AG09309 (cell line): ENCODE data around the gene FBXL13.

Experiments used
- DNase-seq: peaks from one replicate; pipeline ENCODE4 v3.0.0-alpha.2; 2010; ENCODE audit warnings: low read depth
- H3K4me3 ChIP-seq: 2 replicates; pipeline ENCODE4 v1.5.1; 2011; ENCODE audit warnings: mild to moderate bottlenecking, low read depth, low read length, moderate library complexity; ENCODE audit not compliant: control insufficient read depth
- TF ChIP-seq, protein P1 (sequence below): IDR thresholded peaks from 2 replicates; pipeline ENCODE4 v1.5.1; 2011; ENCODE audit warnings: mild to moderate bottlenecking, low read depth, low read length, inconsistent platforms; ENCODE audit not compliant: insufficient read depth, control insufficient read depth; ENCODE audit errors: missing control alignments

Gene FBXL13

GRCh38 chr7:102926783-102927140 lies 147.8 kb downstream of the FBXL13 start:
- DNase-seq, result no peak
- TF ChIP-seq, protein P1, sequence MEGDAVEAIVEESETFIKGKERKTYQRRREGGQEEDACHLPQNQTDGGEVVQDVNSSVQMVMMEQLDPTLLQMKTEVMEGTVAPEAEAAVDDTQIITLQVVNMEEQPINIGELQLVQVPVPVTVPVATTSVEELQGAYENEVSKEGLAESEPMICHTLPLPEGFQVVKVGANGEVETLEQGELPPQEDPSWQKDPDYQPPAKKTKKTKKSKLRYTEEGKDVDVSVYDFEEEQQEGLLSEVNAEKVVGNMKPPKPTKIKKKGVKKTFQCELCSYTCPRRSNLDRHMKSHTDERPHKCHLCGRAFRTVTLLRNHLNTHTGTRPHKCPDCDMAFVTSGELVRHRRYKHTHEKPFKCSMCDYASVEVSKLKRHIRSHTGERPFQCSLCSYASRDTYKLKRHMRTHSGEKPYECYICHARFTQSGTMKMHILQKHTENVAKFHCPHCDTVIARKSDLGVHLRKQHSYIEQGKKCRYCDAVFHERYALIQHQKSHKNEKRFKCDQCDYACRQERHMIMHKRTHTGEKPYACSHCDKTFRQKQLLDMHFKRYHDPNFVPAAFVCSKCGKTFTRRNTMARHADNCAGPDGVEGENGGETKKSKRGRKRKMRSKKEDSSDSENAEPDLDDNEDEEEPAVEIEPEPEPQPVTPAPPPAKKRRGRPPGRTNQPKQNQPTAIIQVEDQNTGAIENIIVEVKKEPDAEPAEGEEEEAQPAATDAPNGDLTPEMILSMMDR, result no peak
- no peak overlapping the region for H3K4me3 ChIP-seq

DNA sequence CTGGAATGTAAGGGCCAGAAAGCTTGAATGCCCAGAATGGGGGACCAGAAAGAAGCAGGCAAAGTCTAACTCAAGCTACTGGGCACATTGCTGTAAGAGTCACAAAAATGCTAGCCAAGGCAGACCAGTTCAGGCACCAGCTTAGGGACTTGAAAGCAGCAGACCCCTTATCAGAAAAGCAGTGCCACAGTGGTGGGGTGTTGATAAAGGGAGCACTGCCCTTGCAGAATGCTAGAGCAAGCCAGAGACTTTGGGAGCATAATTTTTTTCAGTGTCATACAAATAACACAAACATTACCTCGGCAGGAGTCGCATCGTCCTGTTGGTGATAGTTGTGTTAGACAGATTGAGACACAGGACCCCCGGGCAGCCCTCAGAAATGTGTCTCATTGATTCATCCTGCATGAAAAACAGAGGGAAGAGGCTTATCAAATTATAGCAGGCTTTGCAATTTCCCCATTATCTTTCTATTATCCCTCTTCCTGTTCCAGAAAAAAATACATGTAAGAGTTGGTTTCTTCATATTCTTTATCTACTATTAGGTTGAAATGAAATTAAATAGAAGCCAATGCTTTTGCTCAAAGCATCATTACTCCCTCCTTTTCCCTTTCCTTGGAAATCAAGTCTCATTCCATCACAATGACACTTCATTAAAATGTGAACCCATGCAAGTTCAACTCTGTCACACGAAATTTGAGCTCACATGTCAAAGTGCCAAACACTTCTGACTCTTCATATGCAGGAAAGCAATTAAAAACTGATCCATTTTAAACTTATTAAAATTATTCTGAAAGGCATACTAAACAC lies 148.4 kb downstream of the FBXL13 start:
- TF ChIP-seq, protein P1, result no peak
- no peak overlapping the region for H3K4me3 ChIP-seq
- DNase-seq, result no peak

- TF ChIP-seq, protein P1, result no peak
- DNase-seq, result no peak
- no peak overlapping the region for H3K4me3 ChIP-seq
Observed at GRCh38 chr7:102918845-102919244, 155.8 kb downstream of the FBXL13 start.

GRCh38 chr7:102917436-102918353 lies 156.9 kb downstream of the FBXL13 start:
- no peak for DNase-seq
- TF ChIP-seq, protein P1, result no peak

DNA sequence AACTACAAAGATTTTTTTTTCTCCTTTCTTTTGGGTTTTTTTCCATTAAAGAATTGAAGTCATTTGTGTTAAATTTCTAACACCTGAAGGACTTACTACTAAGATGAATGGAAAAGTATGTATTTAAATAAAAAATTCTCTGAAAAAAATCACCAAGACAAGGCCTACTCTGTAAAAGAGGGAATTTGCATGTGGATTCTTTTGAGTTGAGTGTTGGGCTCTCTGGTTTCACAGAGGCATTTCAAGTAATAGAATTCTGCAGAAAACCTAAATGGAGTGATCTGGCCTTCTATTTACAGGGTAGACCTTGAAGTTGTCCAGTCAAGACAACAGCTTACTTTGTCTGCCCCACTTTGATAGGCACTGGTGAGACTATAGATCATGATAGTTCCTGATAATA lies 157.7 kb downstream of the FBXL13 start:
- no peak overlapping the region for H3K4me3 ChIP-seq
- TF ChIP-seq, protein P1, result no peak
- DNase-seq, result no peak

More at GRCh38 chr7:102917436-102918353, 156.9 kb downstream of the FBXL13 start:
- no peak overlapping the region for H3K4me3 ChIP-seq

- no peak for DNase-seq
- TF ChIP-seq, protein P1, result no peak
- no peak overlapping the region for H3K4me3 ChIP-seq
Observed at GRCh38 chr7:102916426-102916825, 158.2 kb downstream of the FBXL13 start.
